ENCODE data around the gene C2CD5.

C2CD5 gene

GRCh38 chr12:22414742-22415141 is 129.6 kb downstream of the C2CD5 start:
- DNase-seq (ENCODE audit: low spot score) = no peak

- no peak for DNase-seq (ENCODE audit: low spot score)
Observed at GRCh38 chr12:22413592-22413991, 130.8 kb downstream of the C2CD5 start.

GRCh38 chr12:22412581-22412980 is 131.8 kb downstream of the C2CD5 start:
- DNase-seq (ENCODE audit: low spot score) = no peak

GRCh38 chr12:22410486-22410885 is 133.9 kb downstream of the C2CD5 start:
- DNase-seq (ENCODE audit: low spot score) = no peak

DNA sequence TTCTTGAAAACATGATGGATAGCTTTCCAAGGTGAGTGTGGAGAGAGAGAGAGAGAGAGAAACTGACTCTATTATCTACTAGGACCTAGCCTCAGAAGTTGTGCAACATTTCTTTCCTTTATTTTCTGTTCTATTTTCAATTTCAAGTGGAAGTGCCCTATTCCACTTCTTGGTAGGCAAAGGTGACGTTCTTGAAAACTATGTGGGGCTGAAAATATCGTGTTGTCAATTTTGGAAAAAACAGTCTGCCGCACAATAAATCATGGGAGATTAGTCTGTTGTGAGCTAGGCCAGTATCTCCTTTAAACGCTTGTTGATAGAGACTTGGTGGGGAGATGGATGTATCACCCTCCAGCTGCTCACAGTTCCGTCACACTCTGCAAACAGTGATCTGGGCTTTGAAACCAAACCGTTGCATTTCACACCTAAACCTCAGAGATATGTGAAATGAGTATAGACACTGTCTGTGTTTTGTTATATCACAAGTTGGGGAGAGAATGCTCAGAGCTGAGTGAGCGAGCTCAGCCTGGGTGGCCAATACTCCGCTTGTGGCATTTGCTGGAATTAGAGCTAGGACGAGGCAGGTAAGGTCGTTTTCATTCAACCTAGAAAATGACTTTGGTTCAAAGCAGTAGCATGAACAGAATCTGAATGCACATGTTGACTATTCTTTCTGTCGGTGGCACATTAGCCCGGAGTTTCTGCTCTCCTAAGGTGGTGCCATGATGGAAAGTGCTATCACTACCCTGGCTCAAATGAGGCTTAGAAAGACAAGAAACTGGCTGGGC is 134.8 kb downstream of the C2CD5 start:
- DNase-seq (ENCODE audit: low spot score) = no peak

GRCh38 chr12:22408610-22409376 is 135.5 kb downstream of the C2CD5 start:
- no peak for DNase-seq (ENCODE audit: low spot score)

- DNase-seq (ENCODE audit: low spot score) = no peak
Observed at GRCh38 chr12:22407397-22407796, 136.9 kb downstream of the C2CD5 start.

GRCh38 chr12:22406627-22407026 is 137.7 kb downstream of the C2CD5 start:
- DNase-seq (ENCODE audit: low spot score) = no peak

GRCh38 chr12:22399464-22400180 is 144.7 kb downstream of the C2CD5 start:
- DNase-seq (ENCODE audit: low spot score) = no peak

All from globus pallidus (tissue), 1 donor.